GM12874 (cell line): ENCODE data around the gene MYOG.

Experiments
- TF ChIP-seq, protein P1 (sequence below): IDR thresholded peaks from 2 replicates; pipeline ENCODE4 v1.5.1; 2011; ENCODE audit warnings: low read depth, mild to moderate bottlenecking, control low read depth, low read length, moderate library complexity; ENCODE audit not compliant: insufficient read depth

MYOG gene

DNA sequence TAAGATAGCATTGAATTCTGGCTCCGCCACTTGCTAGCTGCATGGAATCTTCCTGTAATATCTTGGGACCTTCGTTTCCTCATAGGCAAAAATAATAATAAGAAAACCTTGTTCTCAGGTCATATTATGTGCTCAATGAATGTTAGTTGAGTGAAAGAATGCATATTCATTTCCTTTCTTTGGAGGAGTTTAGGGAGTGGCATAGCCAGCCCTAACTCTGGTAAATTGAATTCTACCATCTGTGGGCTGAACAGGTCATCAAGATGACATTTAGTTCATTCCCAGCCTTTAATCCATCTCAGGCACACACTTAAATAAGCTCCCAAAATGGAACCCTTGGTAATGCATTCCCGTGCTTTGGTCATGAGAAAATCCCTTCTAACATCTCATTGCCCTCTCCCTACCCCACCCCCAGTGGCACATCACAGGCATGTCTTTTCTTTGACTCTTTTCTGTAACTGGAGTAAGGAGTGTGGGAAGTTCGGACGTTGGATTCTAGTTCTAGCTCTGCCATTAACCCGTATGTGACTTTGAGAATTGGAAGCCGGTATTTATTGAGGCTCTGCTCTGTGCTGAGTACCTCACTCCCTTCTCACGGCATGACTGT lies 13.2 kb upstream of the MYOG start:
- TF ChIP-seq, protein P1, sequence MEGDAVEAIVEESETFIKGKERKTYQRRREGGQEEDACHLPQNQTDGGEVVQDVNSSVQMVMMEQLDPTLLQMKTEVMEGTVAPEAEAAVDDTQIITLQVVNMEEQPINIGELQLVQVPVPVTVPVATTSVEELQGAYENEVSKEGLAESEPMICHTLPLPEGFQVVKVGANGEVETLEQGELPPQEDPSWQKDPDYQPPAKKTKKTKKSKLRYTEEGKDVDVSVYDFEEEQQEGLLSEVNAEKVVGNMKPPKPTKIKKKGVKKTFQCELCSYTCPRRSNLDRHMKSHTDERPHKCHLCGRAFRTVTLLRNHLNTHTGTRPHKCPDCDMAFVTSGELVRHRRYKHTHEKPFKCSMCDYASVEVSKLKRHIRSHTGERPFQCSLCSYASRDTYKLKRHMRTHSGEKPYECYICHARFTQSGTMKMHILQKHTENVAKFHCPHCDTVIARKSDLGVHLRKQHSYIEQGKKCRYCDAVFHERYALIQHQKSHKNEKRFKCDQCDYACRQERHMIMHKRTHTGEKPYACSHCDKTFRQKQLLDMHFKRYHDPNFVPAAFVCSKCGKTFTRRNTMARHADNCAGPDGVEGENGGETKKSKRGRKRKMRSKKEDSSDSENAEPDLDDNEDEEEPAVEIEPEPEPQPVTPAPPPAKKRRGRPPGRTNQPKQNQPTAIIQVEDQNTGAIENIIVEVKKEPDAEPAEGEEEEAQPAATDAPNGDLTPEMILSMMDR = no peak

DNA sequence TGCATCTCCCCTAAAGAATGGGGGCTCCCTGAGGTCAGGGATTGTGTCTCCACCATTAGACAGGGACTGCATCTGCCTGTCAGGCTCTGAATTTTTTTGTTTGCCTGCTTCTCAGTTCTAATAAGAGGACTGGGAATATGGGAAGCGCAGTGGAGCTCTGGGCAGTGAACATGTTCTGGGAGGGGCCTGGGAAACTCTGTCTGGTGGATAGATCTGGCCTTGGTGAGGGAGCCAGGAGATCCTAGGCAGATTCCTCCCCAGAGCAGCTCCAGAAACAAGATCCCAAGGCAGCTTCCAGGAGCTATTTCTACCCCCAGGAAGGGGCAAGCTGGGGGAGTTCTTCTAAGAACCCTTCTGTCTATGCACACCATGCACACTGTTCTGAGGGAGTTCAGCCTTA lies 12.6 kb upstream of the MYOG start:
- TF ChIP-seq, protein P1 = no peak

DNA sequence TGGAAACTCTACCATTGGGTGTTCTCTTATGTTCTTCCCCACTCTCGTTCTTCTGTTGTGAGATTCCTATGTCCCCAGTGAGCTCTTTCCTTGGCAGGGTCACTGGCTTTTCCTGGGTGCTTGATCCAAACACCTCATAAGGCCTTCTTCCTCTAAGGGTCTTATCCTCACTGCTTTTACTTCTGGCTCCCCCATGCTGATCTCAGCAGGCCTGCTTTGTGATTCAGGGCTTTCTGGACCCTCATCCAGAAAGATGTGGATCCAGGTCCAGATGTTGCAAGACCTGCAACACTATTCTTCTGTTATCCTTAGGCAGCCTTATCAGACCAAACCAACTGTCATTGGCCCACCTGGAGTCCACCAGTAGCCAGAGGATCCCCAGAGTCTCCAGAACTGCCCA lies 11.2 kb upstream of the MYOG start:
- TF ChIP-seq, protein P1 = no peak

DNA sequence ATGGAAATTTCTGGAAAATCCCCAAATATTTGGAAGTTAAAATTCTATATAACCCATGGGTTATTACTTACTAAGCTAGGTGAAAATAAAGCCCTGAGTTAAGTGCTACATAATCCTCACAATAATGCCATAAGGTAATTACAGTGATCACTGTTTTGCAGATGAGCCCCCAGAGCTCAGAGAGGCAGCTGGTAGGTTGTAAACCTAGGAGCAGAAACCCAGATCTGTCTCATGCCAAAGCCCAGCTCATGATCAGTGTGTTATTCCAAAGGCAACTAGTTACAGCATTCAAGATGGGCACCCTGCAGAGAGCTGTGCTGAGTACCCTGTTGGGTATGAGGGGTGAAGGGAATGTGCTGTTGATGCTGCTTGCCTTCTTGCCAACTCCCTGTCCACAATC lies 10.8 kb upstream of the MYOG start:
- TF ChIP-seq, protein P1 = no peak

DNA sequence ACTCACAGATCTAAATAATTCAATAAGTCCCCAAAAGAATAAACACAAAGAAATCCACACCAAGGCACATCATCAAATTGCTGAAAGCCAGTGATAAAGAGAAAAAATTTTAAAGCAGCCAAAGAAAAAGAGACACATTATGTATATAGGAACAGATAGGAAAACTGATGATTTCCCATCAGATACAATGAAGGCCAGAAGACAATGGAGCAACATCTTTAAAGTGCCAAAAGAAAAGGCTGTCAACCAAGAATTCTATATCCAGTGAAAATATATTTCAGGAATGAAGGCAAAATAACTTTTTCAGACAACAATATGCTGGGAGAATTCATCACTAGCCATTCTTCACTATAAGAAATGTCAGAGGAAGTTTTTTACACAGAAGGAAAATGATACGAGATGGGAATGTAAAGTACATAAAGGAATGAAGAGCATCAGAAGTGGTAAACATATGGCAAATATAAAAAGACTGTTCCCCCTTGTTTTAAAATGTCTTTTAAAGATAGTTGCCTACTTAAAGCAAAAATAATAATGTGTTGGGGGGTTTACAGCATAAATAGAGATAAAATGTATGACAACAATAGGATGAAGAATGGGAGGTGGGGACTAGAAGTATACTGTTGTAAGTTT lies 9.4 kb upstream of the MYOG start:
- TF ChIP-seq, protein P1 = no peak

DNA sequence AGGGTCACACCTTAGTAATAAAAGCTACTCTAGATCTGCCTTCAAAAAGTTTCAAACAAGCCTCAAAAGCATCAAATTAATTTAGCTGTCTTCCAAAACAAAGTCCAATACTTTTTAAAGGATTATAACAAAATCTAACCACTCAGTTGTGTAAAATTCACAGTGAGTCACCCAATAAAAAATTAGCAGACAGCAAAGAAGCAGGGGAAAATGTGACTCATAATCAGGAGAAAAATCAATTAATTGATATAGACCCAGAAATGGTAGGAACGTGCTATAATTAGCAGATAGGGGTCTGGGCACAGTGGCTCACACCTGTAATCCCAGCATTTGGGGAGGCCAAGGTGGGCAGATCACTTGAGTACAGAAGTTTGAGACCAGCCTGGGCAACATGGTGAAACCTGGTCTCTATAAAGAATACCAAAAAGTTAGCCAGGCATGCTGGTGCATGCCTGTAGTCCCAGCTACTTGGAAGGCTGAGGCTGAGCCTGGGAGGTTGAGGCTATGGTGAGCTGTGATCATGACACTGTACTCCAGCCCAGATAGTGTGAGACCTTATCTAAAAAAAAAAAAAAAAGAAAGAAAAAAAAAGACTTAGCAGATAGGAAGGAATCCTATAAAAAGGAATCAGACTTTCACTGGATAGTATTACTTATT lies 8.1 kb upstream of the MYOG start:
- TF ChIP-seq, protein P1 = no peak

DNA sequence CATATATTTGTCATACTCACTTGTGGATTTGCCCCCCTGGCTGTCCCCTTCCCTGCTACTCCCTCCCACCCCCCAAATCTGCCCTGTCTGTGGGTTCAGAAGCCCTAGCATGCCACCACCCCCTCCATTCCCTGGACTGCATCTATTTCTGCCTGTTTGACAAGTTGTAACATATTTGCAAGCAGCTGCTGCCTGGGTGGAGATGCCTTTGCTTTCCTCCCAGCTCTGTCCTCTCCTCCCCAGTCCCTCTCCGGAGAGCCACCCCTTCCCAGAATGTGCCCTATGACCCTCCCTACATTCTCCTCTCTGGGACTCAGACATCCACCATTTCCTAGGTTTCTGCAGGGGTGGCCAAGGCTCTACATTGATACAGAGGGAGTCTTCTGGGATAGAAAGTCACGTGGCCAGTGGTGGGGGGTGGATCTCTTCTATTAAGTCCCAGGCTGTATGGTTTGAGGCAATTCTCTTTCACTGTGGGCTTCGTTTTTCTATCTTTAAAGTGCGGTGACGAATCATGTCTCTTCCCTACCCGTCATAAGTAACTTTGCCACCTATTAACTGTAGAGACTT lies 6.0 kb upstream of the MYOG start:
- TF ChIP-seq, protein P1 = no peak
